Activated naive CD4-positive, alpha-beta T cell (primary cell): ENCODE results near the gene HNRNPLL.

Experiments
- DNase-seq, 4 experiments: peaks; one replicate each; lab custom pipeline; 2025; lab: John Stamatoyannopoulos, UW

HNRNPLL gene

GRCh38 chr2:38528008-38528442 is 74.7 kb downstream of the HNRNPLL start:
- no peak for DNase-seq

- no peak for DNase-seq
Measured at GRCh38 chr2:38527338-38528007, 75.3 kb downstream of the HNRNPLL start.

- DNase-seq: no peak
Measured at GRCh38 chr2:38526195-38526594, 76.5 kb downstream of the HNRNPLL start.

GRCh38 chr2:38524580-38524979 is 78.1 kb downstream of the HNRNPLL start:
- DNase-seq: no peak

- DNase-seq: no peak
Measured at GRCh38 chr2:38523728-38524437, 78.8 kb downstream of the HNRNPLL start.

GRCh38 chr2:38522754-38523349 is 79.9 kb downstream of the HNRNPLL start:
- DNase-seq: no peak

GRCh38 chr2:38521835-38522234 is 80.9 kb downstream of the HNRNPLL start:
- no peak for DNase-seq

- DNase-seq: no peak
Measured at GRCh38 chr2:38517284-38517683, 85.4 kb downstream of the HNRNPLL start.

GRCh38 chr2:38516526-38516925 is 86.2 kb downstream of the HNRNPLL start:
- no peak for DNase-seq

GRCh38 chr2:38516122-38516521 is 86.6 kb downstream of the HNRNPLL start:
- DNase-seq: no peak

GRCh38 chr2:38515155-38516074 is 87.3 kb downstream of the HNRNPLL start:
- DNase-seq: no peak

GRCh38 chr2:38514603-38515154 is 88.0 kb downstream of the HNRNPLL start:
- DNase-seq: no peak

GRCh38 chr2:38512211-38512610 is 90.5 kb downstream of the HNRNPLL start:
- no peak for DNase-seq
